ENCODE results near the gene MAB21L4. TPM values are rescaled to one million over a fixed set of nuclear protein-coding genes. Genes with fewer than 3 reads are reported as not detected.

Gene MAB21L4
- total RNA-seq, 2 donors from 2014 or later: 1.1 to 3.5 TPM

DNA sequence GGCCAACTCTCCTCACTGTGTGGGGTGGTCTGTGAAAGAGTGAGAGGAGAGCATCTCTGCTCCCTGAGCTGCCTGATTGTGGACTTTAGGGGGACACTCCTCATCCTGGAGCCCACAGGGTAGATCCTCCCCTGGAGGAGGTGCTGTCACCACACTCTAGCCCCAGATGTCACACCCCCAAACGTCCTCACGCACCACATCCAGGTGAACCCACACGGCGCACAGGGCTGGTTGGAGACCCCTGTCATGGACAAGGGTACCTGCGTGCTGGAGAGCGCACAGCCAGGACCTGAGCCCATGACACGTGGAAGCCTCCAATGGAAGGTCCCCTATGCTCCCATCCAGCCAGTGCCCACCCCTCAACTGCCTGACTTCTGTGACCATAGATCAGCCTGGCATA lies 16.9 kb downstream of the MAB21L4 start:
- no peaks in the 10 kb centered on the region for H3K27me3 ChIP-seq (replicated peaks; ENCODE audit: insufficient read depth)
- no peaks in the 10 kb centered on the region for H3K4me1 ChIP-seq (replicated peaks)
- H3K36me3 ChIP-seq: no peaks in the 10 kb centered on the region
- TF ChIP-seq CTCF (IDR thresholded peaks at IDR 0.05) (no peak), POLR2AphosphoS5 (IDR thresholded peaks at IDR 0.05) (no peak), POLR2A (IDR thresholded peaks at IDR 0.05) (no peak)
- no peaks in the 10 kb centered on the region for H3K9me3 ChIP-seq
- no peak overlapping the region for H3K27ac ChIP-seq
- H3K4me3 ChIP-seq: no peak overlapping the region
- intact Hi-C loops (cut with DNase I): no loop called here
- 71% methylated on average over 6 of the region's 7 CpGs for WGBS
- no peak for DNase-seq (ENCODE audit: low spot score)

DNA sequence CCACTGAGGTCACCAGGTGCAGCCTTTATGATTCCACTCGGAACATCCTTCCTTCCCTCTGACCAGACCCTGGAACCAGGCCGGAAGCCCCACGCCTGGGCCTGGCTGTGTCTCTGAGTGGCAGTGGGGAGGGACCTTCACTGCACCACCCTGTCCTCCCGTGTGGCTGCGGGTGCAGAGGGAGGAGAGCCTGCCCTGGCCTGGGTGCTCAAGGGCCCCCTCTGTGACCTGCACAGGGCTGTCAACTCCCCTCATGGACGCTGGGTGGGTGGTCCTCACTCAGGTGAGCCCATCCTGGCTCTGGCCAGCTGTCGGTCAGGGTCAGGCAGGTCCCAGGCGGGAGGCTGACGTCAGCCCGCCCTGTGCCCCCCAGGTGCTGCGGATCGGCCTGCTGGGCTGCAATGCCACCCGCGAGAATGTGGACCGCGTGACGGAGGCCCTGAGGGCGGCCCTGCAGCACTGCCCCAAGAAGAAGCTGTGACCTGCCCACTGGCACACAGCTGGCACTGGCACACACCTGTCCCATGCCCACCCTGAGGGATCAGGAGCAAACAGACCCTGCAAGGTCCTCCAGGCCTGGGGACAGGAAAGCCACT lies 17.5 kb downstream of the MAB21L4 start:
- 87% methylated on average over 14 of the region's 18 CpGs for WGBS
- Histone ChIP-seq H3K4me3 (no peak overlapping the region), H3K9me3 (no peaks in the 10 kb centered on the region), H3K27ac (no peak overlapping the region), H3K4me1 (replicated peaks) (no peaks in the 10 kb centered on the region), H3K27me3 (replicated peaks; ENCODE audit: insufficient read depth) (no peaks in the 10 kb centered on the region), H3K36me3 (no peaks in the 10 kb centered on the region)
- DNase-seq (ENCODE audit: low spot score): no peak
- TF ChIP-seq POLR2AphosphoS5 (IDR thresholded peaks at IDR 0.05) (no peak), POLR2A (IDR thresholded peaks at IDR 0.05) (no peak), CTCF (IDR thresholded peaks at IDR 0.05) (no peak)
- intact Hi-C loops (cut with DNase I): no loop called here

DNA sequence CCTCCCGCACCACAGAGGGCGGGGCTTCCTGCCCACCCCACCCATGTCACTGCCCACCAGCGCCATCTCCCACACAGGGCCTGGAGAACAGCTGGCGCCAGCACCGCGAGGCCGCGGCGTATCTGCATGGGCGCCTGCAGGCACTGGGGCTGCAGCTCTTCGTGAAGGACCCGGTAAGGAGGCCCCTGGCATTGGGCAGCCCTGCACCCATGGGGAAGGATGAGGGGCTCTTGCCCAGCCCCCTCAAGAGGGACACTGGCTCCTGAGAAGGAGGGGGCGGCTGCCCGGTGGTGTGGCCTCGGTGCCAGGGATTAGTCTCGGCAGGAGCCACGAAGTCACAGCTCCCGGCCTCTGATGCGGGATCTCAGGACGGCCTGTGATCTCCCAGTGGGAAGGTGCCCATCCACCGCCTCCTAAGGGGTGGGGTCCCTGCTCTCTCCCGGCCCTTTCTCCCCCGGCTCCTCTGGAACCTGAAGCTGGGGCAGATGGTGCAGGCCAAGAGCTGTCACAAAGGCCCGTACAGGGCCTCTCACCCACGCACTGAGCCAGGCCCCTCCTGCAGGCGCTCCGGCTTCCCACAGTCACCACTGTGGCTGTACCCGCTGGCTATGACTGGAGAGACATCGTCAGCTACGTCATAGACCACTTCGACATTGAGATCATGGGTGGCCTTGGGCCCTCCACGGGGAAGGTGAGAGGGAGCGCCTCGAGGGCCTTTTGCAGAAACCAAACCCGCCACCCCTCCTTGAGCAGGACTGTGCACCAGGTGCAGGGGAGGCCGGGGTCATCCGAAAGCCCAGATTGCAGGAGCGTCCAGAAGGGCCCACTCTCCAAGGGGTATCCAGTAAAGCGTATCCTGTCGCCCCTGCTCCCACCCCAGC lies 18.3 kb downstream of the MAB21L4 start:
- TF ChIP-seq POLR2A (IDR thresholded peaks at IDR 0.05) (no peak), POLR2AphosphoS5 (IDR thresholded peaks at IDR 0.05) (no peak), CTCF (IDR thresholded peaks at IDR 0.05) (no peak)
- no peak overlapping the region for H3K4me3 ChIP-seq
- no peaks in the 10 kb centered on the region for H3K36me3 ChIP-seq
- no peaks in the 10 kb centered on the region for H3K27me3 ChIP-seq (replicated peaks; ENCODE audit: insufficient read depth)
- H3K4me1 ChIP-seq (replicated peaks): no peaks in the 10 kb centered on the region
- intact Hi-C loops (cut with DNase I): no loop called here
- 91% methylated on average over 40 of the region's 40 CpGs for WGBS
- DNase-seq (ENCODE audit: low spot score): no peak
- no peak overlapping the region for H3K27ac ChIP-seq
- H3K9me3 ChIP-seq: no peaks in the 10 kb centered on the region

GRCh38 chr2:240876475-240877251 lies 19.3 kb downstream of the MAB21L4 start:
- no peak for DNase-seq (ENCODE audit: low spot score)
- WGBS: 89% methylated on average over 17 of the region's 18 CpGs
- Histone ChIP-seq H3K36me3 (no peaks in the 10 kb centered on the region), H3K27me3 (replicated peaks; ENCODE audit: insufficient read depth) (no peaks in the 10 kb centered on the region), H3K4me1 (replicated peaks) (no peaks in the 10 kb centered on the region), H3K9me3 (no peaks in the 10 kb centered on the region), H3K27ac (no peak overlapping the region), H3K4me3 (no peak overlapping the region)
- intact Hi-C loops (cut with DNase I): no loop called here
- TF ChIP-seq POLR2A (IDR thresholded peaks at IDR 0.05) (no peak), CTCF (IDR thresholded peaks at IDR 0.05) (no peak), POLR2AphosphoS5 (IDR thresholded peaks at IDR 0.05) (no peak)

Data from prostate gland (tissue), 2 donors.